Measurements from ENCODE around the gene GABRG3.
"Not testable (repeated sequence)": the region's sequence is repeated elsewhere in the genome, so short reads cannot be mapped to it uniquely, and the experiment has no call there.

GABRG3 gene

GRCh38 chr15:27175472-27176153, 204.6 kb downstream of the GABRG3 start:
- no peak for DNase-seq (ENCODE audit: low read depth, low spot score)

- DNase-seq (ENCODE audit: low read depth, low spot score) = no peak
Measured at GRCh38 chr15:27176785-27177406, 205.9 kb downstream of the GABRG3 start.

- no peak for DNase-seq (ENCODE audit: low read depth, low spot score)
Measured at GRCh38 chr15:27179789-27180188, 208.8 kb downstream of the GABRG3 start.

GRCh38 chr15:27182561-27183110, 211.7 kb downstream of the GABRG3 start:
- DNase-seq (ENCODE audit: low read depth, low spot score) = no peak

DNA sequence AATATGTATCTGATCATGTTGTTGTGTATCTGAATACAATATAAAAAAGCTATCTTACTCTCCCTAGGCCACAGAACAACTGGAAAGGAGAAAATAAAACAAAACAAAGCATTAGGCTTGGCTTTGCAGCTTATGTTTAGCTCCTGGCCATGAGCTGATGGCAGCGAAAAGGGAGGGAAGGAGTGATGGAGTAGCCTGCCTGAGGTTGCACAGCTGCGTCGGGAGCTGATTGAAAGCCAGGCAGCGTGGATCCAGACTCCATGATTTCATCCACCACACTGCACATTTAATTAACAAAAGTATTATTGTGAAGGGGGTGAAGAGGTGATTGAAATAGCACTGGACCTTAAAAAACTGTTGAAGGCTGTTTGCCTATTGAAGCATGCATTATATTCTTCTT, 212.2 kb downstream of the GABRG3 start:
- DNase-seq (ENCODE audit: low read depth, low spot score) = no peak

GRCh38 chr15:27191515-27191914, 220.5 kb downstream of the GABRG3 start:
- DNase-seq (ENCODE audit: low read depth, low spot score) = not testable (repeated sequence)

DNA sequence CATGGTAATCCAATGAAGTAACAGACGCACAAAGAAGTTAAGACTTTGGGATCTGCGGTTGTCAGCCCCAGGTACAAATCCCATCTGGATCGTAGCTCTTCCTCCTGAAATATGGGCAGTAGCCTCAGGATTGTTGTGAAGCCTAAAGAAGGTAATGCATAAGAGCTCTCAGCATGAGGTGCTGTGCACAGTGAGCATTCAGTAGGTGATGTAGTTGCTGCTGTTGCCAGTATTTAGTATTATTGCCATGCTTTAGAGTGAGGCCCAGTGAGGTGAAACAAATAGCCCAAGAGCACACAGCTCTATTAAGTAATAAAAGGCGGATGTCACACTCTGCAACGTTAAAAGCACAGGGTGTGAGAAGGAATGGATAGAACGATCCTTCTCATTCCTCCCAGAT, 225.7 kb downstream of the GABRG3 start:
- no peak for DNase-seq (ENCODE audit: low read depth, low spot score)

GRCh38 chr15:27201425-27201824, 230.4 kb downstream of the GABRG3 start:
- no peak for DNase-seq (ENCODE audit: low read depth, low spot score)

- DNase-seq (ENCODE audit: low read depth, low spot score) = no peak
Measured at GRCh38 chr15:27210176-27210575, 239.2 kb downstream of the GABRG3 start.

- DNase-seq (ENCODE audit: low read depth, low spot score) = no peak
Measured at GRCh38 chr15:27214032-27214431, 243.1 kb downstream of the GABRG3 start.

GRCh38 chr15:27214961-27215360, 244.0 kb downstream of the GABRG3 start:
- no peak for DNase-seq (ENCODE audit: low read depth, low spot score)

- DNase-seq (ENCODE audit: low read depth, low spot score) = no peak
Measured at GRCh38 chr15:27218426-27218825, 247.4 kb downstream of the GABRG3 start.

DNA sequence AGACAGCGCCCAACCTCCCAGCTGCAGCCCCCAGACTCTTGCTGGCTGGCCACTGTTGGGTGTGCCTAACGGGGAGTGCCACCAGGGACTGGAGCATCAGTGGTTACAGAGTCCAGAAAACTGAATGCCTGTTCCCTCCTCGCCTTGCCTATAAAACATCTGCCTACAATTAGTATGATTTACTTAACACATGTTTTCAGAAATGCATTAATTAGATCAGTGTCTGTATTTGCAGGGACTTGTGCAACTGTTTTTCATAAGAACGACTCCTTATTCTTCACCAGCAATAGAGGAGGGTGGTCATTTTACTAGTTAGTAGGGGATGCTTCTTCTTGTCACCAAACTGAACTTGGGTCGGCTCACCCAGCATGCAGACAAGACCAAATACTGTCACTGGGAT, 248.7 kb downstream of the GABRG3 start:
- no peak for DNase-seq (ENCODE audit: low read depth, low spot score)

GRCh38 chr15:27220199-27220598, 249.2 kb downstream of the GABRG3 start:
- DNase-seq (ENCODE audit: low read depth, low spot score) = no peak

DNA sequence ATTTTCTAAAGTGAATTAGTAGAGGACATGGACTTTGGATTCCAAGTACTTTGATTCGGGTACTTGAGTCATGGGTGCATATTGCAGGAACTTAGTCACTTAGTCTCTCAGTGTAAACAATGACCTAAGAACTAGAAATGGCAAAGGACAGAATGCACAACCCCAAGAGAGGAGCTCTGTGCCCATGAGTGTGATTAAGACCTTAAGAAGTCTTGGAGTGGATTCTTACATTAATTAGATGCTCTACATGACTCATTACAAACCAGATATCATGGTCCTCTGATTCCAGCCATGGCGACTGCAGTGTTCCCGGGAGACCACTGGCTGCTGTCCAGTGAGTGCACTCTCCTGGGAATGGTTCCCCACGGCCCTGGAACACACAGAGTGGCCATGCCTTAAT, 251.5 kb downstream of the GABRG3 start:
- no peak for DNase-seq (ENCODE audit: low read depth, low spot score)

DNA sequence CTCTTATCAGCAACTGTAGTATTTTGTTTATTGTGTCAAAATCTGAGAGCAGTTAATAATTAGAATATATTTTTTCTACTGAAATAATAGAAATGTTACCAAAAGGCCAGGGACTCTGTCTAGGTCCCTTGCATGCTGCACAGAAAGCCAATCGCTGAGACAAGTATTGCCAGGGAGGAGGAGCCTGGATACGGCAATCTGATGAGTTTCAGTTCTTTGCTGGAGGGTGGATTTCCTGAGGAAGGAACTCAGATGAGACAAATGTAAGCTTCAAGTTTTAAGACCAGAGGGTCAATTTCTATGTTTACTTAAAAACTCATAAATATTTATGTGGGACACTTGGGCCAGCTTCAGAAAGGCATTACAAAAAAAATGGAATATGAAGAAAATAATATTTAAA, 252.2 kb downstream of the GABRG3 start:
- no peak for DNase-seq (ENCODE audit: low read depth, low spot score)

- no peak for DNase-seq (ENCODE audit: low read depth, low spot score)
Measured at GRCh38 chr15:27231811-27232210, 260.8 kb downstream of the GABRG3 start.

- no peak for DNase-seq (ENCODE audit: low read depth, low spot score)
Measured at GRCh38 chr15:27232876-27233275, 261.9 kb downstream of the GABRG3 start.

DNA sequence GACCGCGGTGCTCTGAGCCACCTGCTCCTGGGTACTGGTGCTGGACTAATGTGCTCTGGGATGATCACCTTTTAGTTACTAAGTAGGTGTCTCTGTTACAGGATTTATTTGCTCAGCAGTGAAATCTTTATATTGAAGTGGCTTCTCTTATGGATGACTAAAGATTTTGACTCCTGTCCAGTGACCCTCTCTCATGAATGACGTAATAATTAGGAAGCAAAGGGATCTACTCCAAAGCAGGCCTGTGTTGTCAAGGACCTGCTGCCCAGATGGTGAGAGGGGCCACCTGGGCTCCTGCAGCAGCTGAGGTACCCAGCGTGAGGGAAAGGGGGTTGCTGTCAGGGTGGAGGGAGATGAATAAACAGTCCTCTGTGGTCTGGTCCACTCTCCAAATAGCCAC, 263.6 kb downstream of the GABRG3 start:
- DNase-seq (ENCODE audit: low read depth, low spot score) = no peak

DNA sequence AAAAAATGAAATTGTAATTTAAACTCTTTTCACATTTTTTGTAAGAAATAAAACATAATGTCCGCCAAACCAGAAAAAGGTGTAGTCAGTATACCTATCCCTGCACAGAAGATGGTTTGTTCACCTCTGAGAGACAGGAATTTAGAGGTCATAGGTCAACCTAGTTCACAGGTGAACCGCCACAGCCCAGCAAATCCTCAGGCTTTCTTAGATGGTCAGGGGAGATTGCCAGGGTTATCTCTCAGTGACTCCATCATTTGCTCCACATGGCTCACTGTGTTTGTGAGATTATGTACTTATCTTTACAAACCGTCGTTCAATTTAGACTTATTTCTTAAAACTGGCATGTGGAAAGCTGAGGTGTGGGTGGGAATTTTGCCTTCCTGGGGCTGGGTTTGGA, 264.2 kb downstream of the GABRG3 start:
- no peak for DNase-seq (ENCODE audit: low read depth, low spot score)

DNA sequence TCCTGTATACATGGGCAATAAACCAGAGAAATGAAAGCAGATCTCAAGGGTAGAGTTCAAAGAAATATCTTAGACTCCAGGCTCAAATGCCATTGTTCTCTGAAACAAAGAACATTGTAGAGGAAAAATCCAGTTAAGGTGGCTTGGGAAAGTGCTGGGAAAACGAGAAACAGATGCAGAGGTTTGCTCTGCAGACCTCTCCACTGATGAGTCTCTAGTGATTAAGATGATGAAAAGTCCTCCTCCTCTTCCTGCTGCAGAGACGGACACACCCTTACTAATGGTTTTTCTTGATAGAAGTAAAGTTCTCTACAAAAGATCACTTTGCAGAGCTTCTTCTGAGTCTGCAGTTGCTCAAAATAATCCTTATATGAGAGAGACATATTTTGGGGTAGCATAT, 264.7 kb downstream of the GABRG3 start:
- DNase-seq (ENCODE audit: low read depth, low spot score) = no peak

DNA sequence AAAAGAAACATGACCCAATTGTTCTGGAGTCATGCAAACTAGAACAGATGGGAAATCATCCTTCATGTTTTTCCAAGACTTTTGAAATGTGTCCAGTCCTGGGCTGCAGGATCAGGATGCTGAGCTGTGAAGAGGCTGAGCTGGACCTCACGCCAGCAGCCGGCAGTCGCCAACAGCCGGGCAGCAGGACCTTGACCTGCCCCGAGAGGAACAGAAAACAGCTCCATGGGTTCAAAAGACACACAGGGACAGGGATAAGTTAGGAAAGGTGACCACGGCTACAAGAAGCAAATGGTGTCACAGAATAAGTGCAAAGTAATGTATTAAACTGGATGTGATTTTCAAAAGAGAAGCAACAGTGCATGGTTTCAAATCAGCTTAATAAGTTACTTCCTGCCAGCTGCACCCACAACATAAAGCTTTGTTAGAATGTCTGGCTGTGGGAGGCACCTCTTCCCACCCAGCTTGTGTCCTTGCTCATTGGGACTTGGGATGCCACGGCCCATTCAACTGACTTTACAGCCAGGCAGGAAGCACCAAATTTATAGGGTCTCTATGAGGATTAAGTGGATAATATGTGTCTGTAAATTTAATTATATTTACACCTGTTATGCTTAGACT, 266.4 kb downstream of the GABRG3 start:
- no peak for DNase-seq (ENCODE audit: low read depth, low spot score)

DNA sequence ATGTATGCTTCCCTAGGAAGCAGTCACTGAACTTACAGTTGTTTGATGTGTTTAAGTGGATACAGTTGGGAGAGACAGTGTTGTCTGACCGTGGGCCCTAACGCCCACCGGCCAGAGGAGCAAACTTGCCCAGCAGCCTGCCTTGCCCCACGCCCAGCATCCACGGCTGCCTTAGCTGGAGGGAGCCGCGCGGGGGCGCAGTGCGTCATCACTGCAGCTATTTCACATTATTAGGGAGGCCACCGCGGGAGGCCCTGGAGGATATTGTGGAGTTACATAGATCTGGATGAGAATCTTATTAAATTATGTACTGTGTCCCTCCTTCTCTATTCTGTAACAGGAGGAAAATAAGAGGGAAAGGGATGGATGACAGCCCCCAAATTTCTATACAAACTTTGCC, 267.2 kb downstream of the GABRG3 start:
- DNase-seq (ENCODE audit: low read depth, low spot score) = no peak
